Ovary (tissue), 9 donors: ENCODE data around the gene IGSF9. TPM values are rescaled to one million over a fixed set of nuclear protein-coding genes. Genes with fewer than 3 reads are reported as not detected.

ENCODE experiments used
- DNase-seq, 5 donors: peaks; one replicate each; pipeline ENCODE4 v3.0.0-alpha.2; 2019 to 2020
- H3K27ac ChIP-seq, 2 donors: fragments of 200-600 bp; one replicate each; pipeline versions ENCODE4 v1.5.1 to v1.8.0; 2019 to 2022
- H3K27me3 ChIP-seq: fragments of 200-600 bp; one replicate; pipeline ENCODE4 v1.8.0; 2022
- H3K36me3 ChIP-seq: fragments of 200-600 bp; sonication (generic); one replicate; pipeline ENCODE4 v1.5.1; 2019
- H3K4me1 ChIP-seq: one replicate; pipeline ENCODE4 v1.8.1; 2013; ENCODE audit warnings: mild to moderate bottlenecking, moderate library complexity; ENCODE audit not compliant: insufficient read depth
- H3K4me3 ChIP-seq: fragments of 200-600 bp; sonication (generic); one replicate; pipeline ENCODE4 v1.5.1; 2017
- H3K9me3 ChIP-seq, 2 donors: fragments of 200-600 bp in 1 of 2; sonication (generic) in 1 of 2; one replicate each; pipeline versions ENCODE4 v1.5.1 to v1.8.1; 2013 to 2019; ENCODE audit warnings: mild to moderate bottlenecking in 1 of 2, moderate library complexity in 1 of 2
- EP300 ChIP-seq: sonication (generic); formaldehyde crosslinking; IDR thresholded peaks from one replicate; pipeline ENCODE4 v1.6.1; 2017; ENCODE audit warnings: antibody characterized with exemption
- POLR2A ChIP-seq: fragments of 450-650 bp; IDR thresholded peaks from one replicate; pipeline ENCODE4 v1.6.1; 2017; ENCODE audit warnings: antibody characterized with exemption, mild to moderate bottlenecking, moderate library complexity
- WGBS, 3 donors: extraction: QIAGEN DNeasy Blood & Tissue Kit in 1 of 3; methylation state at CpG; one replicate each; pipeline versions ENCODE4 v1.1.5 to v1.1.7; 2013 to 2017; 5-methylcytosine and 5-hydroxymethylcytosine counted together
- intact Hi-C, 4 donors: fragments of 100-400 bp; cut with DNase I; formaldehyde crosslinking; loops; one replicate each; pipeline versions ENCODE4 v1.11.0 to v1.15.1; 2022 to 2023
- polyA plus RNA-seq, 2 donors: library from polyadenylated mRNA; stranded (reverse); fragments of 200-250 nt in 1 of 2; fragments of 350-450 nt in 1 of 2; fragmentation: Illumina TruSeq in 1 of 2; extraction: RNeasy Lipid Tissue Mini Kit (QIAGEN cat#74804) in 1 of 2; gene quantifications; one replicate each; pipeline ENCODE4 v1.2.3, GENCODE V29; 2013 to 2014
- total RNA-seq, 7 donors: library from RNA; depleted of rRNA in 2 of 7; stranded (reverse); fragments of >200 nt in 2 of 7; fragmentation: NEBNext Ultra II Directional in 3 of 7; extraction: Animal tissue kit (Norgen Biotek cat#: 25700) in 3 of 7; gene quantifications; one replicate each; pipeline versions ENCODE4 v1.1.0 to v1.2.4, GENCODE V29; 2016 to 2023
- TF ChIP-seq, protein P1 (sequence below), 3 donors: fragments of 450-650 bp in 2 of 3; fragments of 200-600 bp in 1 of 3; IDR thresholded peaks; one replicate each; pipeline versions ENCODE4 v1.5.1 to v1.8.0; 2016 to 2022; ENCODE audit warnings: antibody characterized with exemption in 3 of 3, mild to moderate bottlenecking in 1 of 3
- donor health status: DM: no; HTN: no; CAD: no; lungs with moderate emphysema.
- donor health status: DM: no; HTN: no; CAD: no.
- donor health status: Bipolar disorder and iron deficiency.
- donor health status: DM: yes; HTN: yes; CAD: no.
- donor health status: DM: no; HTN: no; CAD: no.
- donor health status: DM: yes; HTN: yes; CAD: no.

IGSF9 gene
- total and polyA plus RNA-seq, 9 donors: 0.10 to 14.0 (median 1.3) TPM

DNA sequence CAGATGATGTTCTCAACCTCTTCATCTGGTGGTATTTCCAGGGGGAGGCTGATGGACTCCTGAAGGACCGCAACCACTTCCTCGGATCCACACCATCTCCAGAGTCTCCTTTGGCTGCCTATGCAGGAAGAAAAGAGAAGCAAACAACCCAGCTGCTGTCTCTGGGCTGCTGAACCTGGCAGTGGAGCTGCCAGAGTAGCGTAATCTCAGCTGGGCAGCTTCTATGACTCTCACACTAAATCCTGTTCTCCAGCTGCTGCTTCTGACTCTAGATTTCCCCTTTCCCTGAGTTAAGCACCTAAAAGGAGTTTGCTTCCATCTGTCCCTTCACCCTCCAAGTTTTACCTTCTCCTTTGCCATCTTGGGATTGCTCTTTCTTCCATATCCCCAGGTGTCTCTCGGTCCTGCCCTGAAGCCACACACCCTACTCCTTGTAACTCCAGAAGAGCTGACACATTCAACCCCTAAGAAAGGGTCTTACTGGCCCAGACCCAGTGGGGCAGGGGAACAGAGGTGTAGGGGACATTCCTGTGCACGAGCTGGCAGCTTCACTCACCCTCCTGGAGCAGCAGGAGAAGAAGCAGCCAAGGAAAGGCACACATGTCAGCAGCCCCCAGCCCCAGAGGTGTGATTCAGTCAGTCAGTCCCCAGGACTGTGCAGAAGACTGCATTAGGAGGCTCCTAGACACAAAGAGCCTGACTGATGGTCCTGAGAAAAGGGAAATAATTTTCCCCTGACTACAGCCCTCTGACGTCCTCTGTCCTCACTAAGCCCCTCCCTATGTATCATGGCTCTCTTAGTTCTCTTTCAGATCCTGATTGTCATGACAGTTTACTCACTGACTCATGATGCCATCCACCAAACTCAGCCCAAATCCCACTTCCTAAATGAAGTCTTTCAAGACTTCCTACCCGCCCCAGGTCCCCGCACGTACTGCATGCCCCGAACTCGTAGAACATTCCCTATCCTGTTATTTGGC, 8.4 kb upstream of the IGSF9 start, which contains the start of gene SLAMF9:
Gene SLAMF9, minus strand, starts transcription at position 702 of the 980 bp plus-strand sequence. Its CDS starts 100 bp downstream, at position 602.
- Histone ChIP-seq H3K36me3 (no peaks in the 10 kb centered on the region), H3K9me3 (no peaks in the 10 kb centered on the region), H3K4me1 (no peaks in the 10 kb centered on the region), H3K27me3 (no peaks in the 10 kb centered on the region), H3K4me3 (no peak within 1 kb of the TSS), H3K27ac (no peak within 1 kb of the TSS)
- WGBS, 3 donors: 65 to 72% (median 68%) methylated on average over 11 of the region's 11 CpGs
- intact Hi-C loops: loop anchor here in 1 of 4 donors (5.0 kb wide), 1 partner anchor 48 kb away; no protein-coding TSS in a partner anchor
- no peak for DNase-seq
- TF ChIP-seq, protein P1, sequence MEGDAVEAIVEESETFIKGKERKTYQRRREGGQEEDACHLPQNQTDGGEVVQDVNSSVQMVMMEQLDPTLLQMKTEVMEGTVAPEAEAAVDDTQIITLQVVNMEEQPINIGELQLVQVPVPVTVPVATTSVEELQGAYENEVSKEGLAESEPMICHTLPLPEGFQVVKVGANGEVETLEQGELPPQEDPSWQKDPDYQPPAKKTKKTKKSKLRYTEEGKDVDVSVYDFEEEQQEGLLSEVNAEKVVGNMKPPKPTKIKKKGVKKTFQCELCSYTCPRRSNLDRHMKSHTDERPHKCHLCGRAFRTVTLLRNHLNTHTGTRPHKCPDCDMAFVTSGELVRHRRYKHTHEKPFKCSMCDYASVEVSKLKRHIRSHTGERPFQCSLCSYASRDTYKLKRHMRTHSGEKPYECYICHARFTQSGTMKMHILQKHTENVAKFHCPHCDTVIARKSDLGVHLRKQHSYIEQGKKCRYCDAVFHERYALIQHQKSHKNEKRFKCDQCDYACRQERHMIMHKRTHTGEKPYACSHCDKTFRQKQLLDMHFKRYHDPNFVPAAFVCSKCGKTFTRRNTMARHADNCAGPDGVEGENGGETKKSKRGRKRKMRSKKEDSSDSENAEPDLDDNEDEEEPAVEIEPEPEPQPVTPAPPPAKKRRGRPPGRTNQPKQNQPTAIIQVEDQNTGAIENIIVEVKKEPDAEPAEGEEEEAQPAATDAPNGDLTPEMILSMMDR (IDR thresholded peaks at IDR 0.05): no peak
- no peak for TF ChIP-seq EP300
- TF ChIP-seq POLR2A: no peak

DNA sequence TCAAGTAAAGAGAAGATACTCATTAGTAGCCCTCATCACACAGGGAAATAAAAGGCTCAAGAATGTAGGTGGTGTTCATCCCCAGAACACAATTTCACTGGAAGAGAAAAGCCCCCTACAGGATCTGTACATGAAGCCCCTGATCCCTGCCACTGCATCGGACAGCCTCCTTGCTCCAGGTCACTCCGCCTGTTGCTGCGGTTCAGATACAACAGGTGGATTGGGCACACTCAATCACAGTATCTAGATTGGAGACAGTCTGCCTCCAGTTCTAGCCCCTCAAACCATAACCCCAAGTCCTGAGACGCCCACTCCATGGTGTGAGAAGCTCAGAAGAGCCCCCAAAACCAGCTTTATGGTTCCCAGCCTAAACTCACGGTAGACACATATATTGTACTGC, 7.5 kb upstream of the IGSF9 start:
- Histone ChIP-seq H3K27ac (no peak overlapping the region), H3K4me1 (no peaks in the 10 kb centered on the region), H3K27me3 (no peaks in the 10 kb centered on the region), H3K9me3 (no peaks in the 10 kb centered on the region), H3K4me3 (no peak overlapping the region), H3K36me3 (no peaks in the 10 kb centered on the region)
- DNase-seq: no peak
- TF ChIP-seq, protein P1 (IDR thresholded peaks at IDR 0.05): no peak
- TF ChIP-seq POLR2A: no peak
- no peak for TF ChIP-seq EP300
- intact Hi-C loops: loop anchor here in 1 of 4 donors (5.0 kb wide), 1 partner anchor 49 kb away; no protein-coding TSS in a partner anchor
- WGBS, 3 donors: 71 to 77% (median 73%) methylated on average over 5 of the region's 5 CpGs

DNA sequence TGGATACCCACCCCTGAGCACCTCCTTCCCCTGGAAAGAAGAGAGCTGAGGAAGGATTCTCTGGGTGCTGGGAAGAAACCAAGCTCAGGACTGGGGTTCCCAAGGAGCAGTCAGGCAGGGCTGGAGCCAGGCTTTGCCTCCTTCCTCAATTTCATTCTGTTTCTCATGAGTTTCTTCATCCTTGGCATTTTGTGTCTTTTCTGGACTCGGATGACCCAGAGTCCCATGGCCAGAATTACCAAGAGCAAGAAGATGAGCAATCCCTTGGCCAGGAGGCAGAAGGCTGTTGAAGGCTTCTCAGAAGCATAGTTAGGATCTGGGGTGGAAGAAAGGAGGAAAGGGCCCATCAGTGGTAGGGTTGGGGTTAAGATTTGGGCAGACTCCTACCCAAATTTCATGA, 6.1 kb upstream of the IGSF9 start:
- no peak overlapping the region for H3K27ac ChIP-seq
- H3K27me3 ChIP-seq: no peaks in the 10 kb centered on the region
- DNase-seq: no peak
- intact Hi-C loops: loop anchor here in 1 of 4 donors (5.0 kb wide), 1 partner anchor 51 kb away; no protein-coding TSS in a partner anchor
- H3K4me1 ChIP-seq: no peaks in the 10 kb centered on the region
- no peak overlapping the region for H3K4me3 ChIP-seq
- WGBS, 3 donors: 75 to 88% (median 84%) methylated on average over 1 of the region's 1 CpG
- TF ChIP-seq, protein P1 (IDR thresholded peaks at IDR 0.05): no peak
- TF ChIP-seq EP300 (no peak), POLR2A (no peak)
- H3K36me3 ChIP-seq: no peaks in the 10 kb centered on the region
- H3K9me3 ChIP-seq: no peaks in the 10 kb centered on the region

DNA sequence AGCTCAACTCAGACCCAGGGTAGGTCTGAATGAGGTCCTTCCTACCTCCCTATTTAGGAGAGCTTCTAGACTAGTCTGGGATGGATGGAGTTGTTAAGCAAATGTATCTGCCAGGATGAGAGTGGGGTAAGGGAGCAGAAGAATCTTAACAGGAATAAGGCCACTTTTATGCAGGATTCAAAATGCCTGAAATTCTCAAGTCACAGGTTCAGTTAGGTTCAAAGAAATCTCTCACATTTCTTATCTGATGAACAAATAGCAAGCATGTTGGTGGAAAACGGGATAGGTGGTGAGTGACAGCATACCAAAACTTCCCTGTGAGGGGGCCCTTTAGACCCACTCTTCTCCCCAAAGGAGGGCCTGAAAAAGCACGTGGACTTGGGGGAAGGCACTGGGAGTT, 5.6 kb upstream of the IGSF9 start:
- H3K4me3 ChIP-seq: no peak overlapping the region
- no peaks in the 10 kb centered on the region for H3K27me3 ChIP-seq
- H3K9me3 ChIP-seq: no peaks in the 10 kb centered on the region
- no peaks in the 10 kb centered on the region for H3K36me3 ChIP-seq
- TF ChIP-seq EP300: no peak
- no peak for TF ChIP-seq POLR2A
- TF ChIP-seq, protein P1 (IDR thresholded peaks at IDR 0.05): no peak
- intact Hi-C loops: loop anchor here in 1 of 4 donors (5.0 kb wide), 1 partner anchor 51 kb away; no protein-coding TSS in a partner anchor
- no peak overlapping the region for H3K27ac ChIP-seq
- no peak for DNase-seq
- H3K4me1 ChIP-seq: no peaks in the 10 kb centered on the region
- WGBS, 3 donors: 46 to 53% (median 49%) methylated on average over 2 of the region's 2 CpGs
